Measurements from ENCODE around the gene SAA4.
"Not testable (repeated sequence)": the region's sequence is repeated elsewhere in the genome, so short reads cannot be mapped to it uniquely, and the experiment has no call there.

DNA sequence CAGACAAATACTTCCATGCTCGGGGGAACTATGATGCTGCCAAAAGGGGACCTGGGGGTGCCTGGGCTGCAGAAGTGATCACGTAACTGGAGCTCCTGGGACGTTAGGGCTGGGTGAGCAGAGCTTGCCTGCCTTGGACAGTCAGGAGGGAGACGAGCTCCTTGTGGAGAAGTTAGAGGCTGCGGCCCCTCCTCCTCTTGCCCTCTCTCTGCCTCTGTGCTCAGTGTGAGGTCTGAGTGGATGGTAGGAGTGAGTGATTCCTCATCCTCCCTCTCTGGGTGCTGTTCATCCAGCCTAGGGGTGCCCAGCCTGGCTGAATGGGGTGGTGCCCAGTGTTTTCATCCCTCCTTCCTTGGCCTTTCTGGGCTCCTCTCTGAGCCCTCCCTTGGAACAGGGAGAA lies 32.6 kb upstream of the SAA4 start:
- TF ChIP-seq, protein P1, sequence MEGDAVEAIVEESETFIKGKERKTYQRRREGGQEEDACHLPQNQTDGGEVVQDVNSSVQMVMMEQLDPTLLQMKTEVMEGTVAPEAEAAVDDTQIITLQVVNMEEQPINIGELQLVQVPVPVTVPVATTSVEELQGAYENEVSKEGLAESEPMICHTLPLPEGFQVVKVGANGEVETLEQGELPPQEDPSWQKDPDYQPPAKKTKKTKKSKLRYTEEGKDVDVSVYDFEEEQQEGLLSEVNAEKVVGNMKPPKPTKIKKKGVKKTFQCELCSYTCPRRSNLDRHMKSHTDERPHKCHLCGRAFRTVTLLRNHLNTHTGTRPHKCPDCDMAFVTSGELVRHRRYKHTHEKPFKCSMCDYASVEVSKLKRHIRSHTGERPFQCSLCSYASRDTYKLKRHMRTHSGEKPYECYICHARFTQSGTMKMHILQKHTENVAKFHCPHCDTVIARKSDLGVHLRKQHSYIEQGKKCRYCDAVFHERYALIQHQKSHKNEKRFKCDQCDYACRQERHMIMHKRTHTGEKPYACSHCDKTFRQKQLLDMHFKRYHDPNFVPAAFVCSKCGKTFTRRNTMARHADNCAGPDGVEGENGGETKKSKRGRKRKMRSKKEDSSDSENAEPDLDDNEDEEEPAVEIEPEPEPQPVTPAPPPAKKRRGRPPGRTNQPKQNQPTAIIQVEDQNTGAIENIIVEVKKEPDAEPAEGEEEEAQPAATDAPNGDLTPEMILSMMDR (IDR thresholded peaks at IDR 0.05): not testable (repeated sequence)
- TF ChIP-seq POLR2AphosphoS5 (IDR thresholded peaks at IDR 0.05): not testable (repeated sequence)

Measured in breast epithelium (tissue), 3 donors.